Mesangial cell (primary cell): ENCODE data around the gene SPAG8. TPM values are rescaled to one million over a fixed set of nuclear protein-coding genes. Genes with fewer than 3 reads are reported as not detected.

Experiments used
- total RNA-seq: library from RNA; depleted of rRNA; stranded (reverse); fragments of >200 nt; gene quantifications from 2 replicates; pipeline ENCODE4 v1.2.3, GENCODE V29; 2015

The SPAG8 gene, protein sequence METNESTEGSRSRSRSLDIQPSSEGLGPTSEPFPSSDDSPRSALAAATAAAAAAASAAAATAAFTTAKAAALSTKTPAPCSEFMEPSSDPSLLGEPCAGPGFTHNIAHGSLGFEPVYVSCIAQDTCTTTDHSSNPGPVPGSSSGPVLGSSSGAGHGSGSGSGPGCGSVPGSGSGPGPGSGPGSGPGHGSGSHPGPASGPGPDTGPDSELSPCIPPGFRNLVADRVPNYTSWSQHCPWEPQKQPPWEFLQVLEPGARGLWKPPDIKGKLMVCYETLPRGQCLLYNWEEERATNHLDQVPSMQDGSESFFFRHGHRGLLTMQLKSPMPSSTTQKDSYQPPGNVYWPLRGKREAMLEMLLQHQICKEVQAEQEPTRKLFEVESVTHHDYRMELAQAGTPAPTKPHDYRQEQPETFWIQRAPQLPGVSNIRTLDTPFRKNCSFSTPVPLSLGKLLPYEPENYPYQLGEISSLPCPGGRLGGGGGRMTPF
- 0.33 and 1.3 TPM in 2 replicates for total RNA-seq

DNA sequence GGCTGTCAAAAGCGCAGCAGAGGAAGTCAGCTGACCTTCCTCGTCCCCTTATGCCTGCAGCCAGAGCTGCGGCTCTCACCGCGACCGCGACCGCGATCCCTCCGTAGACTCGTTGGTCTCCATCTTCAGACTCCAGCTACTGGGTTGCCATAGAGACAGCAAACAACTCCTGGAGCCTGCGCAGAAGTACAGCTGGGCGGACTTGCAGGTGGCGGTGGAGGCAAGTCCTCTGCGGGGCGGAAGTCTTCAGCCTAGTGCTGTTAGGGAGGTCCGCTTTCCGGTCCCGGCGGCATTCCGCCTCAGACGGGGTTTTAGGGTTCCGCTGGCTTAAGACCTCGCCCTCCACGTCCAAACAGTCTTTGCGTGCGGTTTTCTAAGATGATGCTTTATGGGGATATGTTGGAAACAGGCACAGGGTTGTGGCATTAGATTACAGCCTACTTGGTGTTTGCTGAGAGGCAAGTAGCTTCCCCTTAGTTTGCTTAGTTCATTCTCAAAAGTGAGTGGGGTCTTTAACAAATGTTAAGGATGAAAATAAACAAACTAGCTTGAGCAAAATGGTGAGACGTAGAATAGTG, at the start of gene SPAG8:
Gene SPAG8 (minus strand): TSS at position 238 of the 578 bp plus-strand sequence. CDS start 115 bp downstream, at position 123.

GRCh38 chr9:35829084-35829763, 17.2 kb upstream of the SPAG8 start, which contains the start of gene TMEM8B:
TMEM8B (plus strand) TSS chr9:35829228; CDS start chr9:35829448, 220 bp downstream.

DNA sequence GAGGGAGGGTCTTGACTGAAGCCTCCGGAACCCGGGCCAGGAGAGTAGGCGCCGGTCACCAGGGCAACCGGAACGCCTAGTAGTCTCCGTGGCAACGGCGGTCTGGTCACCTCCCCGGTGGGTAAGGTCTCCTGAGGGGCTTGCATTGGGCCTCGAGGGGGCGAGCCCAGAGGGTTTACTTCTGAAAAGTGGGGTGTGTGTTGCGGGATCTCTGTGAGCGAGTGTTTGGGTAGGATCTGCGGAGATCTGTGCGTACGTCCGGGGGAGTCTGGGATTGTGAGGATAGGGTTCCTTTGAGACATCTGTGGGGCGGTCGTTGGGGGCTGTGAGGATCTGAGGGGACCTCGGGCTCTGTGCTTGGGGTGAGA, 16.6 kb upstream of the SPAG8 start, which contains the start of gene FAM221B:
Gene FAM221B (minus strand): TSS at position 17 of the 368 bp plus-strand sequence. CDS start 2,571 bp downstream, outside the sequence.

GRCh38 chr9:35814841-35815543, 2.9 kb upstream of the SPAG8 start, which contains the start of gene HINT2:
HINT2 (minus strand) TSS chr9:35815042; CDS start chr9:35814979, 63 bp downstream.

GRCh38 chr9:35791297-35791921, 20.7 kb downstream of the SPAG8 start, which contains the start of gene NPR2:
NPR2 (plus strand) TSS chr9:35791591; CDS start chr9:35792409, 818 bp downstream.

Other genes with a start within 250 kb of the SPAG8 start
- gene TESK1, start 207.0 kb downstream of the SPAG8 start, total RNA-seq = 20.7 and 29.7 TPM in 2 replicates
- gene CD72, start 193.8 kb downstream of the SPAG8 start, total RNA-seq = 0.49 and 3.3 TPM in 2 replicates
- gene SIT1, start 161.3 kb downstream of the SPAG8 start, total RNA-seq = not detected in 2 replicates
- 148,788 and 178,042 TPM in 2 replicates for gene RMRP, start 154.2 kb downstream of the SPAG8 start, total RNA-seq
- gene CCDC107, start 154.0 kb downstream of the SPAG8 start, total RNA-seq = 16.0 and 21.6 TPM in 2 replicates
- 0.89 and 11.1 TPM in 2 replicates for gene ARHGEF39, start 147.1 kb downstream of the SPAG8 start, total RNA-seq
- 0.13 and 0.16 TPM in 2 replicates for gene CA9, start 138.3 kb downstream of the SPAG8 start, total RNA-seq
- gene TPM2, start 122.3 kb downstream of the SPAG8 start, total RNA-seq = 217 and 297 TPM in 2 replicates
- 299 and 312 TPM in 2 replicates for gene TLN1, start 80.1 kb downstream of the SPAG8 start, total RNA-seq
- gene CREB3, start 79.6 kb downstream of the SPAG8 start, total RNA-seq = 47.8 and 62.1 TPM in 2 replicates
- gene GBA2, start 63.0 kb downstream of the SPAG8 start, total RNA-seq = 27.1 and 38.3 TPM in 2 replicates
- gene RGP1, start 63.0 kb downstream of the SPAG8 start, total RNA-seq = 15.2 and 19.1 TPM in 2 replicates
- gene MSMP, start 58.0 kb downstream of the SPAG8 start, total RNA-seq = not detected in 2 replicates
- gene NPR2, start 20.7 kb downstream of the SPAG8 start, total RNA-seq = 19.2 and 31.2 TPM in 2 replicates
- 34.7 and 42.7 TPM in 2 replicates for gene HINT2, start 2.8 kb upstream of the SPAG8 start, total RNA-seq
- gene FAM221B, start 16.5 kb upstream of the SPAG8 start, total RNA-seq = not detected in 2 replicates
- gene TMEM8B, start 17.0 kb upstream of the SPAG8 start, total RNA-seq = 2.6 and 17.6 TPM in 2 replicates
- not detected in 2 replicates for gene OR13J1, start 58.1 kb upstream of the SPAG8 start, total RNA-seq
- gene HRCT1, start 93.9 kb upstream of the SPAG8 start, total RNA-seq = 1.5 and 3.3 TPM in 2 replicates
- gene SPAAR, start 97.2 kb upstream of the SPAG8 start, total RNA-seq = 0.16 TPM in 1 of 2 replicates, not detected in the other
- not detected in 2 replicates for gene OR2S2, start 145.9 kb upstream of the SPAG8 start, total RNA-seq
- gene RECK, start 224.7 kb upstream of the SPAG8 start, total RNA-seq = 7.7 and 8.8 TPM in 2 replicates